Stimulated activated CD8-positive, alpha-beta memory T cell treated with anti-CD3 and anti-CD28 coated beads, Interleukin-4, amount 100 ng/mL, for 1 hour (primary cell): ENCODE measurements around the gene MARK1.

ENCODE experiments used
- DNase-seq, 2 donors: peaks; one replicate each; pipeline ENCODE4 v3.0.0-alpha.2; 2020; ENCODE audit warnings: low read depth in 2 of 2, low spot score in 1 of 2

The MARK1 gene

DNA sequence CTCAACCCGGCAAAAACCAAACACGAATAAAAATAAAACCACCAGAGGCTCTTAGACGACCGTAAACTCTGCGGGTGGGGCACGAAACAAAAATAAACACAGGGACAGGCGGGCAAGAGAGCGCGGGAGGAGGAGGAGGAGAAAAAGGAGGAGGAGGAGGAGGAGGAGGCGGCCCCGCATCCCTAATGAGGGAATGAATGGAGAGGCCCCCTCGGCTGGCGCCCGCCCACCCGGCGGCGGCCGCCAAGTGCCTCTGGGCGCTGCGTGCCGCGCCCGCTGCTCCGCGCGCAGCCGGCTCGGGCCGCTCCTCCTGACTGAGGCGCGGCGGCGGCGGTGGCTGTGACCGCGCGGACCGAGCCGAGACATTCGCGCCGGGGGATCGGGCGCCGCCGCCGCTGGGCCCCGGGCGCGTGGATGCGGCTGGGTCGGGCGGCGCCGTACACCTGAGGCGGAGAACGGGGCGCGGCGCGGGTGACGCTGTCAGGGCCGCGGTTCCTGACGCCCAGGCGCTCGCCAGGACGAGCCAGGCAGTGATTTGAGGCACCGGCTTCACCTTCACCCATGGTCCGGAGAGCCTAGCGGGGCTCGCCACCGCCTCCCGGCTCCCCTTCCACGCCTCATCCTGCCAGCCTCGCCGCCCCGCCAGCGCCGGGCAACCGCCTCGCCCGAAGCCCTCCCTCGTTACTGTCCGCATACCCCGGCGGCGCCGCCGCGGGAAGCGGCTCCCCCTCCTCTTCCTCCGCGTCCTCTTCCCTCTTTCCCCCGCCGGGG is at the start of gene MARK1:
Gene MARK1 (plus strand): TSS at position 229 of the 771 bp plus-strand sequence. CDS start 687 bp downstream, outside the sequence.
- DNase-seq = no peak

DNA sequence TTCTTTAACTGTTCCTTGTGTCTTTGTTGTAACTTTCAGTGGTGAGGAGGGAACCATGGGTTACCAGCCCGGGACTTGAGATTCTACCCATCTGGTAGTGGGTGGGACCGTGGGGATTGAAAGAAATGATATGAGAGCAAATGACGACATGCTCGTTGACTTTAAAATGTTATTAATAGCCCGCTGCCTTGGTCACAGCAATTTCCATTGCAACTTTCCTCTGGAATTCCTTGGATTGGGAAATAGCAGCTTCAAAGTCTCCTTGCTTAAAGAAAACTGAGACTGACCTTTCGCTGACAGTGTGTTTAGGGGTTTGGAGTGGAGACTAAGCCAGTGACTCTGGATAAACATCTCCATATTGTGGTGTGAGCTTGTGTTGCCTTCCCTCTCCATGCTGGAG is 44.2 kb upstream of the MARK1 start:
- DNase-seq = no peak

DNA sequence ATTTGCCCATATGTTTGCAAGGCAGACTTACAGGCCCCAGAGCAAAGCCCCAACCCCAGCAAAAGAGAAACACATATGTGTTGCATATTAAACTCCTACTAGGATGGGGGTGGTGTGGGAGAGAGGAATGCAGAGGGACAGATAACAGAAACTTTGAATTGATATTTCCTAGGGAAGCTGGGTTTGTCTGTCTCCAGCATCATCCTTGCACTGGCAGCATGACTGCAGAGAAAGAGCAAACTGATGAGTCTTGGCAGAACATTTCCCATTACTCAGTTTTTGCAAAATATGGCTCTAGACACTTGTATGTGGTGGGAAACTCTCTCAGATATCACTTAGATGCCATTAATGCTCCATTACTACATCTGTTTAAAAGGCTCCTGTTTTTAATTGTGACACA is 43.8 kb upstream of the MARK1 start:
- DNase-seq = no peak

DNA sequence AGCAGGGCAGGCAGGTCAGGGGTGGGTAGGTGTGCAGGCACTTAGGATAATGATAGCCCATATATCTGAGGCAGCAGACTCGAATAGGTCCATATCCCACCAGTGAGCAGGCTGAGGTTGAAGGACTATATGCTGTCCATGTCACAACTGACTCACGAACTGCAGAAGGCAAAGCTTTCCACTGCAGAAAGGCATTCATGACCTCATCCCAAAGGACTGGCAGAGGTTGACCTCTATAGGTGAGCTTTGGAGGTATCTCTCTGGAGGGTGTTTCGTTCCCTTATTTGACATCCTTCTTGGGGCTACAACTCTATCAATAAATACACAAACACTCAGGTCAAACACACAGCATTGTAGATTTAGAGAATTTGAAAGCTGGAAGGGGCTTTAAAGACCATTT is 42.8 kb upstream of the MARK1 start:
- DNase-seq = no peak

DNA sequence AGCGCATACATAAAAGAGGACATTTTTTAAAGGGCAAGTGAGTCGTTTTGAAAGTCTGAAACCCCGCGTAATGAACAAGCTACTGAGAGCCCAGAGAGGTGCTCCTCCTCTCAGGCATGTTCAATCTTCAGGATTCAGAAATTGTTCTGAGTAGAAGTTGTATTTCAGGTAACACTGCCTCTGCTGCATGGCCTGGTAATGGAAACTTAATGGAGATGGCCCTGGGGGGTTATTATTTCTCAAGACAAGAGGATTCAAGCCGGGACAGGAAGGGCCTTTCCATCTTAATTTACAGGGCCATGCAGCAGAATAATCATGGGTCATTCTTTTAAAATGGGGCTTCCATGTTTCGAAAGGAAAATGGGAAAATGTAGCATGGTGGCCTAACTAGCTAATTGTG is 42.1 kb upstream of the MARK1 start:
- no peak for DNase-seq

DNA sequence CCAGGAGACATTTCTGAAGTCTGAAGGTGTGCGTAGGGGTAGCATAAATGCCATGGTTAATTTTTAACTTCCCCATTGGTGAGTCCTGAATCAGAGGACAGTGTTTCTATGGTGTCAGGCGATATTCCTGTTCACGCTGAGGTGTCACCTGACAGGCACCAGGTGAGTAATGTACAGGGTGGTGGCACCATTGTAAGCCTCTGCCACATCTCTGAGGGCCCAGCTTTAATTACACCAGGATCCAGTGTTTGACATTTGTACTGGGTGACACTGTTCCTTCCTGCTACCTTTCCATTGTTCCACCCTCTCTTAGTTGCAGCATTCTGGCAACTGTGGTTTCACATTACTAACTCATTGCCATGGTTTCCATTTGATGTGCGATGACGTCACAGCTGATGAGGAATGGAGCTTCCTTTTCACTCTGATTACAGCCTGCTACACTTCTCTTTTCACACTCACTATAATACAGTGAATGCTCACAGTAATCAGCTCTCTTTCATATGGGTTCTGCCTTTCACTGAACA is 40.6 kb upstream of the MARK1 start:
- DNase-seq = no peak

DNA sequence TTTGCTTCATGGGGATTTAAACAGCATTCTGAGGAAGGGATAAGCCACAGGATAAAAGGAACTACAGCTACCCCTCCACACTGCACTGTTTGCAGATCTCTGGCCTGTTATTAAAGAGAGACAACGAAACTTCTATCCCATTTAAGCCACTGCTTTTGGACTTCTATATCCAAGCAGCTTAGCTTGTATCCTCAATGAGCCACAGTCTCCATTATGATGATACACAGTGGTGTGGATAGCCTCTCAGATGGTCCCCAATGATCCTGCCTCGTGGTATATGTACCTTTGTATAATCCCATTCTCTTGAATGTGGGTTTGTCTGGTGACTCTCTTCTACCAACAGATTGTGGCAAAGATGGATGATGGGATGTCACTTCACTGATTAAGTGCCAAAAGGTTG is 36.0 kb upstream of the MARK1 start:
- DNase-seq = no peak

DNA sequence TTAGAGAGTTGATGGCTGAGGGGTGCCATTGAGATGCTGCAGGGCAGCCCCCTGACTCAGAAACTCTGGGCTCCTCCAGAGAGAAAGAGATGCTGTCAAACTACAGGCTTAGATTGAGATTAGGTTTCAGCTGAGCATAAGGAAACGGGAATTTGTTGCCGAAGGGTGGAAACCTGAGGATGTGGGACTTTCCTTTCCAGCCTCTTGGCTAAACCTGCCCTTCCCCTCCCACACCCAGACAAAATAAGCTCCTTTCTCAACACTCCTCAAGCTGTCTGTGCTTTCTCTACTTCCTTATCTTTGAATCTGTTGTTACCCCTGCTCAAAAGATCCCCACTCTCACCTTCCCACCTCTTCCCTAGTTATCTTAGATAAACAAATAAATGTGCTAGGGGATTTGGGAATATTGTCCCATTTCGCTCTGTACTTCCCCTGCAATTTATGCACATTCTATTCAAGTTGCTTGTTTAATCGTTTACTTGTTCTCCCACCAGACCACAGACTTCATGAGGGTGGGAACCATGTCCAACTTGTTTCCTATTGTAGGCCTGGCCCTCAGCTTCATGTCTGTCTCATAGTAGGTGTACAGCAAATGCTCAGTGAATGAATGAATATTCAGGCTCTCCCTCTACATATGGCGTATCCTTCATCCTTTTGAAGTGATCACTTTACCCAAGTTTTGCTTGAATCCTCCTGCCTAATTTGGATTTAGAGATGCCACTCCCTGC is 30.6 kb upstream of the MARK1 start:
- DNase-seq = no peak

DNA sequence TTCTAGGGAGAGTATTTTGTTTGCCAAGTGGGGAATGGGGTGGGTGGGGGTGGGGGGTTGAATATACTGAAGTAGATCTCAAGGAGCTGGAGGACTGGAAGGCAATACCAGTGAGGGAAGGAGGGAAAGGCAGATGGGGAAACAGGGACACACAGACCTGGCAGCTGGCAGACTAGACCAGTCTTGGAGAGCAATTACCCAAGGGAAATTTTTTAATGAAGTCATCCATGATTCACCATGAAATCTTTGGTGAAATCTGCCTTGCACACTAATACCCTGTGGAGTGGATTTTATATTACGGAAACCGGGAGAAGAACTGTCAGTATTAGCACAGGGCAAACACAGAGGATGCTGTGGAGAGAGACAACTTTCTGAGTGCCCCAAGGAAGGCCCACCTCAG is 29.7 kb upstream of the MARK1 start:
- no peak for DNase-seq

DNA sequence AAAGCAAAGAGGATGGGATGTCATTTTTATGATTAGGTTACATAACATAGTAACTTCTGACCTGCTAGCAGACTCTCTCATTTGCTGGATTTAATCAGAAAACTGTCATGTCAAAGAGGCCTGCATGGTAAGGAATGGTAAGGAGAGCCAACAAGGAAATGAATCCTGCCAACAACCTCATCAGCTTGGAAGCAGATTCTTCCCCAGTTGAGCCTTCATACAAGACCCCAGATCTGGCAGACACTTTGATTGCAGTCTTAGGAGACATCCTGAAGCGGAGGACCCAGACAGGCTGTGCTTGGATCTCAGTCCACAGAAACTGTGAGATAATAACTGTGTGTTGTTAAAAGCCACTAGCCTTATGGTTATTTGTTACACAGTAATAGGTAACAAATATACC is 27.6 kb upstream of the MARK1 start:
- no peak for DNase-seq

DNA sequence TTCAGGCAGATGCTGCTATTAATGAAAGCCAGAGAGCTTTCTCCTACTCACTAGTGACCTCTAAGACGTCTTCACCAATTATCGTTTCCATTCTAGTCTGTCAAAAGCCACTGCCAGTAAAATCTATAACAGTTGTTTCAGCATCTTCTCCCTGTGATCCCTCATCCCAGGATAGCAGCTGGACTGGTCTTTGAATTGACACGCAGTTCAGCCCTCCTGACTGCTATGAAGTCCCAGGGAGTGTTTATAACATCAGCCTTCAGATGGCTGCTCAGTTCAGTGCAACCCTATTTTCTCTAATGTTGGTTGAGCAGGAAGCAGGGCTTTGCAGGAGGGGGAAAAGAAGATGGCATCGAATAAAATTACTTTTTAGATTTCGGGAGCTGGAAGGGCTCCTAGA is 23.6 kb upstream of the MARK1 start:
- no peak for DNase-seq

DNA sequence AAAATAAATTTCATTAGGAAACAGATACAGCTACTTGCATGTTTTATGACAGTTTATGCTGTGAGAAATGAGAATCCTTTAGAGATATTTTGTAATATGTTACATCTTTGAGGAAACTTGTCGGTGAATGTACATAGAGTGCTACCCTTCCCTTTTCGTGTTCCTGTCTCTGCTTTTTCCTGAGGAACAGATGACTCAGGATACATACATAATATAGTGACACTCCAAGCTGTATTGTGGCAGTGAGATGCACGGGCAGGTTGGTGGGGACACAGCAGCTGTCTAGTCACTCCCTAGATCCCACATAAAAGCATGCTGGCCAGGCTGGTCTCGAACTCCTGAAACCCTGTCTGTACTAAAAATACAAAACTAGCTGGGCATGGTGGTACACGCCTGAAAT is 20.9 kb upstream of the MARK1 start:
- no peak for DNase-seq

DNA sequence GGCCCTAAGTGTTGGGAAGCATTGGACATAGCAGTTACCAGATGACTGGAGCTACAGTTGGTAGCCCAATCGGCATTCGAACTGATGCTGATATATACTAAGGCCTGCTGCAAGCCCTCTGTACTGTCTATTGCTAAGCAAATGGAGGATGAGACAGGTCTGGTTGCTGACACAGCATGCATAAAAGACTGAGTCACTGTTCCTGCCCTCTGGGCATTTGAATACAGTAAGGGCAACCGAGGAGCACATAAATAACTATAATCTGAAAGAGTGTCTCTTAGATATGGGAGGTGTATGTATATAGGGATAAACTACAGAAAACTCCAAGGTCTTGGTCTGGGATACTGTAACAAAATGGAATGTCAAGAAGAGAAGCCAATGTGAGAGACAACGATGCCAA is 16.8 kb upstream of the MARK1 start:
- no peak for DNase-seq

DNA sequence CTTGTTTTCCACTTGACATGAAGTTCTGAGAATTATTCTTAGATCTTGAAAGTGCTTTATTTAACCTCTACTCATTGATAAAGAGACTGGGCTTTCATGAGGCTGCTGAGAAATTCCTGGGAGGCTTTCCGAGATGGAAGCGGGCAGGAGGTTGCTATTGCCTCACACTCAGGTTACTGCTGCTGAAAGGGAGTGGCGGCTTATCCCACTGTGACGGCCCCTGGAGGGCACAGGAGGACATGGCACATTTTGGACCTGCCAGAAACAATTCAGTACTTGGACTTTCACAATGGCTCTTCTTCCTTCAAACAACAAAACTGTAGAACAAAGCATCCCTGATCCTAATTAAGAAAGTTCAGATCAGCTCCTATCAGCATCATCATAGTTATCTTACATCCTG is 16.2 kb upstream of the MARK1 start:
- no peak for DNase-seq

DNA sequence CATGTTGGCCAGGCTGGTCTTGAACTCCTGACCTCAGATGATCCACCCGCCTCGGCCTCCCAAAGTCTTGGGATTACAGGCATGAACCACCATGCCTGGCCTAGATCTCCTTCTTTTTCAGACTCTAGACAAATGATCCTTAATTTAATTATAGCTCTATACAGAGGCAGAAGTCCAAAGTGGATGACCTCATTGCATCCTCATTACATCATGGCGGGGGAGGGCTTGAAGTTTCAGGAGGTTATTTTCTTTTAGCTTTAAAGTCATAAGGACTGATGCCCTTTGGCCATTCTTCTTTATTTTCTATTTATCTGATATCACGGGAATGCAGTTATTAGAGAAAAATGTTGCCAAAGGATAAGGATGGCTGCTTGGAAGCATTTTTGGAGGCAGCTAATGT is 14.1 kb upstream of the MARK1 start:
- DNase-seq = no peak

DNA sequence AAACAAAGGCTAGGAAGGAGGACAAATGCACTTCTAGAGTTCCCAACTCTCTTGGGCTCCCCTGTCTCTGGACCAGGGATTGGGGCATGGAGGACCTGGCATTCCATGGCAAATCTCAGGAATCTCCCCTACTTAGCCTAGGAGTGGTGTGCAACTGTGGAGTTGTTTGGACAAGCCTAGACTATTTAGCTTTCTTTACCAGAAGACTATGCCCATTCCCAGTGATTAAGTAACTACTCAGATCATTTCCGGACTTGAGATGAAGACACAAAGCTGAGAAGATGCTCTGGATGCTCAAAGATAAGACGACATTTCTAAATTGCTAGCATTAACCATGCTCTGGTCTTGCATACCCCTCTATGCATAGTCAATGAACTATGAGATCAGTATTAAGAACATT is 13.7 kb upstream of the MARK1 start:
- no peak for DNase-seq

DNA sequence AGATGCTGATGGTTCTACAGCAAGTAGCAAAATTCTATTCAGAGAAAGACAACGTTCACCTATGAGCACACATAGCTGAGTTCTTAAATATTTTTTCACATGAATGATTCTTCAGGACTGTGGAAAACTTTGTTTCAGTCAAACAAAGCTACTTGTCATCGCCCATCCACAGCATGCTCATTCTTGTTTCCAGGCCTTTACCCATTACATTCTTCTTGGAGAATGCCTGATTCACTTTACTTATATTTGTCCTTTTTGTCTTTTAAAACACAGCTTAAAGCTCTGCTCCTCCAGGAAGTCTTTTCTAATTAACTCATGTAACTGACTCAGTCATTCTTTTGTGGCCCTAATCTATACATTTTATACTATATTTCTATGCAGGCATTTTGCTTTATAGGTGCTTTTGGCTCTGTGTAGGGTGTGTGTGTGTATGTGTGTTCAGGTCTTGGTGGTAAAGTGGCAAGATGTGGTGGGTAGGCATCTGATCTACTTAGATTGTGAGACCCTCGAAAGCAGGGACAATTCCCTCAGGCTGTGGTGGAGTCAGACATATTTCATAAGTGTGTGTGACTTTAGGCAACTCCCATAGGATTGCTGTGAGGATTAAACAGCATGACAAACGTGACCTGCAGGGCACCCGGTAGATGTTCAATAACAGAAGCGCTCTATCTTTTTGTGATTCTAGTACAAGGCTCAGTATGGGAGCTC is 11.8 kb upstream of the MARK1 start:
- no peak for DNase-seq

DNA sequence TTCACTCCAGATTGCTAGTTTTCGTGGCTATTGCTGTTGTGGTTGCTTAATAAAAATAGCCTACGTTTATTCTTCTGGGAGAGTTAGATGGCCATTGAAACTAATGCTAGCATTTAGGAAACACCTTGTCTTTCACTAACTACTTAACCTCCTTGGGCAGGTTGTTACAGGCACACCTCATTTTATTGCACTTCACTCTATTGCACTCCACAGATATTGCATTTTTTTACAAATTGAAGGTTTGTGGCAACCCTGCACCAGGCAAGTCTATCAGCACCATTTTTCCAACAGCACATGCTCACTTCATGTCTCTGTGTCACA is 11.3 kb upstream of the MARK1 start:
- DNase-seq = no peak

DNA sequence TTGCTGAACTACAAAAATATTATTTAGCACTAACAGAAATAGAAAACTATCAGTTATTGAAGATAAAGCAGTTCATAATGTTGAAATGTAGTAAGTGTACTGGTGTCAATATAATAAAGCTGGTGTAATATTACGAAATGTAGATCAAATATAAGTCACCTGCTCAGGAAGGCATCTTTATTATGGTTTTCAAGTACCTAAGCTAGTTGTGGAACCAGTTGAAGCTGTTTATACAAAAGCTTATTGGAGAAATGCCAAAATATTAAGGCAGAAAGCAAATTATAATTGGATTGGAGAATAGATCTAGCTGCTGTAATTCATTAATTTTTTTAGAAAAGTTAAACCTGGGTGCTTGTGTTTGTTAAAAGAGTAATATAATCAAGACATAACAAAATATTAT is 6.2 kb upstream of the MARK1 start:
- DNase-seq = no peak

DNA sequence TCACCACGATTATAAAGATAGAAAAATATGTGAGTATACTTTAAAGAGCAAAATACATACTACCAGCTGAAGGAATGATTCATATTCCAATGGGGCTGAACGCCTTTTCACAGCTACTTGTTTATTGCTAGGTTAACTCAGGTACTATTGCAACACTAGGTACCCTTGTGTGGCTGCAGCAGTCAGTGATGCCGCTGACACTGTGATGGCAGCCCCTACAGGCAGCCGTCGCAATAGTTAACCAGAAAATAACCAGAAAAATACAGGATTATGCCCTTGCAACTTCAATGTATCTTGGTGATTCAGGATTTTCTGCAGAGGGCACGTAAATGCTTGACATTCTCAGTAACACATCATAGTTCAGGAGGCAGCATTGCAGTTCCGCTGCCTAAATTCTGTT is 1.6 kb upstream of the MARK1 start:
- DNase-seq = no peak

DNA sequence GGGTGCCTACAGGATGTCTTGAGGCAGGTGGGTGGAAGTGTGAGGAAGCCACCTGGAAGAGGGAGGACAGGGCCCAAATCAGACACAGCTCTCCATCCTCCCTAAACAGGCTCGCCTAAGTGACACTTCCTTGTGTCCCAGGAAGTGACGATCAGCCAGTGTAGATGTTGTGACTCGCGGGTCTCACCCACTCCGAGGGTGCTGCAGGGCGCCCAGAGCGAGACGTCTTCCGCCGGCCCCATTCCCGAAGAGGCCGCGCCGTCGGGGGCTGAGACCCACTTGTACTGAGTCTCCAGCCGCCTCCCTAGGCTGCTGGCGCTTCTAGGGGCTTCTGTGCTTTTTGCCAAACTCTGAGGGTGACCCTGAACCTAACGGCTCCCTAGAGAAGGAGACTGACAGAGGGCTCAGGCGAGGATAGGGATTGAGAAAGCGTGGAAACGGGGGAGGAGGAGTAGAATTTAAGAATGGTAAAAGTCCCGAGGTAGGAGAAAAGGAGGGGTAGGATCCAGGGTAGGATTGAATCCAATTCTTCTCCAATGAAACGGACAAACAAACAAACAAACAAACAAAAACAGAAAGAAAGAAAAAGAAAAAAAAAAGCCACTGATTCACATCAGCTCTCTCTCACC is 543 bp upstream of the MARK1 start:
- no peak for DNase-seq
